Measurements from ENCODE around the gene SSTR3.

- TF ChIP-seq EP300 (IDR thresholded peaks at IDR 0.05; ENCODE audit: low read depth in 2 of 2, low read length in 2 of 2) (no peak), EP300 (CRISPR knock-in tag; IDR thresholded peaks at IDR 0.05; ENCODE audit: borderline replicate concordance) (no peak), ZNF136 (CRISPR knock-in tag; IDR thresholded peaks at IDR 0.05; ENCODE audit: low read depth) (no peak)
Observed at GRCh38 chr22:37211075-37211865, 1.0 kb downstream of the SSTR3 start.
